GM19463 (cell line): ENCODE measurements around the gene ALDH1A3.

ENCODE experiments used
- ATAC-seq: cut with Tn5 transposase; IDR thresholded peaks from one replicate; pipeline ENCODE4 v1.9.1; 2021; ENCODE audit warnings: mild to moderate bottlenecking, moderate library complexity; ENCODE audit not compliant: unreplicated experiment

Gene ALDH1A3

GRCh38 chr15:100923902-100924301 is 44.3 kb downstream of the ALDH1A3 start:
- no peak for ATAC-seq

GRCh38 chr15:100924436-100924835 is 44.8 kb downstream of the ALDH1A3 start:
- ATAC-seq, result no peak

- ATAC-seq, result no peak
Measured at GRCh38 chr15:100925480-100925879, 45.8 kb downstream of the ALDH1A3 start.

- no peak for ATAC-seq
Measured at GRCh38 chr15:100926258-100926657, 46.6 kb downstream of the ALDH1A3 start.

- no peak for ATAC-seq
Measured at GRCh38 chr15:100926971-100927756, 47.5 kb downstream of the ALDH1A3 start.

- no peak for ATAC-seq
Measured at GRCh38 chr15:100928632-100929280, 49.1 kb downstream of the ALDH1A3 start.

- peak; percentile 34 for ATAC-seq
Measured at GRCh38 chr15:100929641-100930042, 50.0 kb downstream of the ALDH1A3 start.

- no peak for ATAC-seq
Measured at GRCh38 chr15:100930306-100930848, 50.7 kb downstream of the ALDH1A3 start.

- peak; percentile 60 for ATAC-seq
Measured at GRCh38 chr15:100931143-100931890, 51.7 kb downstream of the ALDH1A3 start.

GRCh38 chr15:100932676-100933348 is 53.2 kb downstream of the ALDH1A3 start:
- no peak for ATAC-seq

GRCh38 chr15:100934166-100934565 is 54.5 kb downstream of the ALDH1A3 start:
- no peak for ATAC-seq

GRCh38 chr15:100934726-100935125 is 55.1 kb downstream of the ALDH1A3 start:
- no peak for ATAC-seq

- ATAC-seq, result no peak
Measured at GRCh38 chr15:100937171-100937570, 57.5 kb downstream of the ALDH1A3 start.

- ATAC-seq, result no peak
Measured at GRCh38 chr15:100939791-100940190, 60.2 kb downstream of the ALDH1A3 start.

- ATAC-seq, result peak; percentile 68
Measured at GRCh38 chr15:100940767-100941379, 61.2 kb downstream of the ALDH1A3 start.

- ATAC-seq, result peak; percentile 71
Measured at GRCh38 chr15:100941536-100941935, 61.9 kb downstream of the ALDH1A3 start.

GRCh38 chr15:100942656-100943425 is 63.2 kb downstream of the ALDH1A3 start:
- no peak for ATAC-seq

GRCh38 chr15:100944244-100944895 is 64.7 kb downstream of the ALDH1A3 start:
- no peak for ATAC-seq

GRCh38 chr15:100944986-100945385 is 65.4 kb downstream of the ALDH1A3 start:
- ATAC-seq, result no peak
